GM12892 (cell line): ENCODE data around the gene LZTR1.

Source experiments
- DNase-seq: peaks from one replicate; pipeline ENCODE4 v3.0.0; 2011; ENCODE audit not compliant: insufficient read length
- FAIRE-seq: peaks from 2 replicates; lab custom pipeline; 2011; peaks lifted over from hg19 to GRCh38; lab: Jason Lieb, UNC
- POLR2A ChIP-seq: IDR thresholded peaks from 2 replicates; pipeline ENCODE4 v1.6.1; 2011; ENCODE audit warnings: low read depth, low read length, control low read depth
- POLR2AphosphoS5 ChIP-seq: IDR thresholded peaks from 2 replicates; pipeline ENCODE4 v1.6.1; 2011; ENCODE audit warnings: low read depth, low read length, control low read depth
- TAF1 ChIP-seq: IDR thresholded peaks from 2 replicates; pipeline ENCODE4 v1.6.1; 2011; ENCODE audit warnings: low read depth, mild to moderate bottlenecking, control low read depth, low read length, borderline replicate concordance

LZTR1 gene

DNA sequence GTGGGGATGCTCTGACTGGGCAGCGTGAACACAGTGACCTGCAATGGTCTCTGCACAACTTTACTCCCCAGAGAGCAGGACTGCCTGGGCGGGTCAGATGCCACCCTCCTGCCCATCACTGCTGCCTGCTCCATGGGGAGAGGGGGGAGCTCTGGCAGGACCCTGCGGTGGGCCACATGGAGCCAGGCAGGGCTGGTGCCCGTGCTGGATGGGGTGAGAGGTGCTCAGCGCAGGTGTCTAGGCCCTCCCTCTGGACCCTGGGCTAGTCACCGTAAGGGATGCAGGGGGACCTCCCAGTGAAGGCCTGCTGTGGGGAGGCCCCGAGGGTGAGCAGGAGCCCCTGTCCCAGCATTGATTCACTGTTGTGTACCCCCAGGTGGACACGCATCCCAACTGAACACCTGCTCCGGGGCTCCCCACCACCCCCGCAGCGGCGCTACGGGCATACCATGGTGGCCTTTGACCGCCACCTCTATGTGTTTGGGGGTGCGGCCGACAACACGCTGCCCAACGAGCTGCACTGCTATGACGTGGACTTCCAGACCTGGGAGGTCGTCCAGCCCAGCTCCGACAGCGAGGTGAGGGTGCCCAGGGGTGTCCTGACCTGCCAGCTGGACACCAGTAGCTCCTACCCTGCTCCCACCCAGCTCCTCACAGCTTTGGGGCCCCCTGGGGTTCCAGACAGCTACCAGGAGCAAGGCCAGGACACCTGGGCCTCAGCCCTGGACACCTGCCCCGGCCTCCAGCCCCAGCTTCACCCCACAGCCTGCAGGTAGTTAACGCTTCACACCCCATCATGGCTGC lies 9.4 kb downstream of the LZTR1 start:
- no peak for TF ChIP-seq POLR2A
- FAIRE-seq (no peak), DNase-seq (no peak)

GRCh38 chr22:20992056-20992442 lies 10.0 kb downstream of the LZTR1 start:
- DNase-seq = no peak
- TF ChIP-seq POLR2A = no peak
- no peak for TF ChIP-seq TAF1
- no peak for TF ChIP-seq POLR2AphosphoS5
- no peak for FAIRE-seq

DNA sequence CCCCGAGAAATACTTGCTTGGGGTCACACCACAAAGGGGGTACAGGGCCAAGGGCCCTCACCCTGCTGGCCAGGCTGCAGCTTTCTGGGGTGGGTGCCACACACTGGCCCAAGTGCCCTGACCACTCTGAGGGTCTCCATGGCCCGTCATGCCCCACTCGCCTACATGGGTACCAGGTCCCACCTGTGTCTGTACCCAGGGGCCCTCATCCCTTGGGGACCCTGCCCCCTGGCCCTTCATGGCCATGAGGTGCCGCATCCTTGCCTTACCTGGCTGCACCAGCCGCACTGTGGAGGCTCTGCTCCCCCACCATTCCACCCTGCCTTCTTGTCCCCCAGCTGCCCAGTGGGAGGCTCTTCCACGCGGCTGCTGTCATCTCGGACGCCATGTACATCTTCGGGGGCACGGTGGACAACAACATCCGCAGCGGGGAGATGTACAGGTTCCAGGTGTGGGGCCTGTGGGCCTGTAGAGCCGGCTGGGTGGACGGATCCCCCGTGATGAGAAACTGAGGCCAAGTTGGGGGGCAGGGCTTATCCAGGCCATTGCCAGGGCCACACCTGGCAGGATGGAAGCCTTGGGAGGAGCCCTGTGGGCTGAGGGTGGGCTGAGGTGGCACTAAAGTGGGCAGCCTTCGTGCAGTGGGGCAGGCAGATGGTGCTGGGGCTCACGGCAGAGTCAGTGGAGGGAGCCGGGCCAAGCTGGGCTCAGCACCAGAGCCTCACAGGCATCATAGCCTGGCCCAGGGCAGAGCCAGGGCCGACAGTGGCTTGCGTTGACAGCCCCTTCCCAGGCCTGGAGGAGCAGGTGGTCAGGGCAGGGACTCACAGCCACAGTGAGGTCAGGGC lies 10.6 kb downstream of the LZTR1 start:
- FAIRE-seq = no peak
- DNase-seq = no peak
- TF ChIP-seq POLR2A = no peak
- no peak for TF ChIP-seq POLR2AphosphoS5
- no peak for TF ChIP-seq TAF1

DNA sequence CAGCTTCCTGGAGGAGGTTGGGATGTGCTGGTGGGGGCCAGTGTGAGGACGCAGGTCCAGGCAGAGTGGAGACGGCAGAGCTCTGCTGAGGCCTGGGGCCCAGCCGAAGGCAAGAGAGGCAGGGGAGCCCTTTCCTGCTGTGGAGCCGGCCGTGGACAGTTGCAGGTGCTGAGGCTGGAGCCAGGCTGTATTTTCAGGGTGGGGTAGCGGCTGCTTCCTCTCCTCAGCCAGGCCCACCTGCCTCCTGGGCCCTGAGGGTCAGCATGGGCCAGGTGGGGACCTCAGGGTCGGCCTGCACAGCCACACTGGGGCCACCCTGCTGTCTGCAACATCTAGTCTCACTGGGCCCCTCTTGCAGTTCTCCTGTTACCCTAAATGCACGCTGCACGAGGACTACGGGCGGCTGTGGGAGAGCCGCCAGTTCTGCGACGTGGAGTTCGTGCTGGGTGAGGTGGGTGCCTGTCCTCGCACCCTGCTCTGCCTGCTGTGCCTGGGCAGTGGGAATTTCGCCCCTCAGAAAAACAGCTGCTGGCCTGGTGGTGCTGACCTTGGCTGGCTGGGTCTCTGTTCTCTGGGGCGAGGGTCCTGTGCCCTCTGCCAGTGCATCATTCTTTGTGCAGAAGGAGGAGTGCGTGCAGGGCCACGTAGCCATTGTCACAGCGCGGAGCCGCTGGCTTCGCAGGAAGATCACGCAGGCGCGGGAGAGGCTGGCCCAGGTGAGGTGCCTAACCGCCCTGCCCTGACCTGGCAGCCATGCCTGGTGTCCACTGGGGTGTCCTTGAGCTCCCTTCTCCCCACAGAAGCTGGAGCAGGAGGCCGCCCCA lies 11.4 kb downstream of the LZTR1 start:
- no peak for TF ChIP-seq POLR2AphosphoS5
- TF ChIP-seq TAF1 = no peak
- TF ChIP-seq POLR2A = no peak
- FAIRE-seq (no peak), DNase-seq (no peak)

DNA sequence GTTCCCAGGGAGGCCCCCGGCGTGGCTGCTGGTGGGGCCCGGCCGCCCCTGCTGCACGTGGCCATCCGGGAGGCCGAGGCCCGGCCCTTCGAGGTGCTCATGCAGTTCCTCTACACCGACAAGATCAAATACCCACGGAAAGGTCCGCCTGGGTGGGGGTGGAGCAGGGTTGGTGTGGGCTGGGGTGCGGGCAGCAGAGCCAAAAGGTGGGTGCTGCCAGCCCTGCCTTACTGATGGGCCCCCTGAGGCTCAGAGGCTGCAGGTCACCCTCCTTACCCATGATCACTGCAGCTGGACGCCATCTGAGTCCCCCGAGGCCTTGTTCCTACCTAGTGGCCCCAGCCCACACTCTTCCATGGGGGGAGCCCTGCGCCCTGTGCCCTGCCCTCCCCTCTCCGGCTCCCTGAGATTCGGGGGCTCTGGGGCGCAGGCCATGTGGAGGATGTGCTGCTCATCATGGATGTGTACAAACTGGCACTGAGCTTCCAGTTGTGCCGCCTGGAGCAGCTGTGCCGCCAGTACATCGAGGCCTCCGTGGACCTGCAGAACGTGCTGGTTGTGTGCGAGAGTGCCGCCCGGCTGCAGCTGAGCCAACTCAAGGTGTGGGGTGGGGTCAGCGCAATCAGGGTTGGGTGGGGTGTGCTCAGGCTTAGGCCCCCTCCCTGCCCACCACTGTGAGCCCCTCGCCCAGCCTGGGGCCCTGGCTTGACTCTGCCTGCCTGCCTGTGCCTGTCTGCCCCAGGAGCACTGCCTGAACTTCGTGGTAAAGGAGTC lies 12.2 kb downstream of the LZTR1 start:
- DNase-seq (no peak), FAIRE-seq (no peak)
- TF ChIP-seq POLR2AphosphoS5 (no peak), POLR2A (no peak), TAF1 (no peak)

- FAIRE-seq (no peak), DNase-seq (no peak)
- TF ChIP-seq TAF1 = no peak
- TF ChIP-seq POLR2A = no peak
- TF ChIP-seq POLR2AphosphoS5 = no peak
Observed at GRCh38 chr22:20994902-20995241, 12.8 kb downstream of the LZTR1 start.

DNA sequence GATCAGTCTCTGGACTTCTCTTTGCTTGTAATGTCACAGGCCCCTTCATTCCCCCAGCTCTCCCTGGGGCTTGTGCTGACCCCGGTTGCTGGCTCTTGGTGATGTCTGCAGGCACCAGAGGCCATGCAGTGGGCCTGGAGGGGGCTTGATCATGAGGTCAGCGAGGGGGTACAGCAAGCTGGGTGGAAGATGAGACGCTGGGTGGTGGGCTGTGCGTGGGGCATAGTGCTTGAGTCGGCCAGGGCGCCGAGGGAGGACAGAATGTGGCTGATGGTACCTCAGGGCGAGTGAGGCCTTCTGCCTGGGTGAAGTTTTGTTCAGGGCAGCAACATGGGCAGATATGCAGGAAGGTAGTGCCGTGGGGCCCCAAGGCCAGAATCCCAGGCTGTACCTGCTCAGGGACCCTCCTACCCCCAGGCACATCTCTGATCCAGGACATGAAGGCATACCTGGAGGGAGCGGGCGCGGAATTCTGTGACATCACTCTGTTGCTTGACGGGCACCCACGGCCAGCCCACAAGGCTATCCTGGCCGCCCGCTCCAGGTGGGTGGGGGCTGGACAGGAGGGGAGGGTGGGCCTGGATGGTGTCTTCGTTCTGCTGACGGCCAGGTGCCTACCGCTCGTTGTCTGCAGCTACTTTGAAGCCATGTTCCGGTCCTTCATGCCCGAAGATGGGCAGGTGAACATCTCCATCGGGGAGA lies 13.4 kb downstream of the LZTR1 start:
- FAIRE-seq (no peak), DNase-seq (no peak)
- TF ChIP-seq POLR2AphosphoS5 = no peak
- no peak for TF ChIP-seq POLR2A
- TF ChIP-seq TAF1 = no peak

GRCh38 chr22:20996031-20996410 lies 13.9 kb downstream of the LZTR1 start:
- FAIRE-seq (no peak), DNase-seq (no peak)
- TF ChIP-seq POLR2A (peak; percentile 23; the same call in 1 of the 2 replicates), POLR2AphosphoS5 (no peak)

- no peak for DNase-seq
- no peak for TF ChIP-seq TAF1
- TF ChIP-seq POLR2AphosphoS5 = no peak; the same call in 1 of the 2 replicates
- TF ChIP-seq POLR2A = no peak; the same call in 1 of the 2 replicates
- FAIRE-seq = no peak
Observed at GRCh38 chr22:20996598-20997535, 14.8 kb downstream of the LZTR1 start.
